ENCODE results near the gene ARHGAP26.

GRCh38 chr5:143002459-143003327, 232.5 kb downstream of the ARHGAP26 start:
- TF ChIP-seq, protein P1, sequence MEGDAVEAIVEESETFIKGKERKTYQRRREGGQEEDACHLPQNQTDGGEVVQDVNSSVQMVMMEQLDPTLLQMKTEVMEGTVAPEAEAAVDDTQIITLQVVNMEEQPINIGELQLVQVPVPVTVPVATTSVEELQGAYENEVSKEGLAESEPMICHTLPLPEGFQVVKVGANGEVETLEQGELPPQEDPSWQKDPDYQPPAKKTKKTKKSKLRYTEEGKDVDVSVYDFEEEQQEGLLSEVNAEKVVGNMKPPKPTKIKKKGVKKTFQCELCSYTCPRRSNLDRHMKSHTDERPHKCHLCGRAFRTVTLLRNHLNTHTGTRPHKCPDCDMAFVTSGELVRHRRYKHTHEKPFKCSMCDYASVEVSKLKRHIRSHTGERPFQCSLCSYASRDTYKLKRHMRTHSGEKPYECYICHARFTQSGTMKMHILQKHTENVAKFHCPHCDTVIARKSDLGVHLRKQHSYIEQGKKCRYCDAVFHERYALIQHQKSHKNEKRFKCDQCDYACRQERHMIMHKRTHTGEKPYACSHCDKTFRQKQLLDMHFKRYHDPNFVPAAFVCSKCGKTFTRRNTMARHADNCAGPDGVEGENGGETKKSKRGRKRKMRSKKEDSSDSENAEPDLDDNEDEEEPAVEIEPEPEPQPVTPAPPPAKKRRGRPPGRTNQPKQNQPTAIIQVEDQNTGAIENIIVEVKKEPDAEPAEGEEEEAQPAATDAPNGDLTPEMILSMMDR (IDR thresholded peaks at IDR 0.05; ENCODE audit: extremely low read depth in 1 of 2, insufficient read depth in 1 of 2, low read depth in 1 of 2, low read length in 2 of 2), result peak; percentile 30 to 34
- TF ChIP-seq JUN (IDR thresholded peaks at IDR 0.05; ENCODE audit: borderline replicate concordance, insufficient read depth, insufficient read length, low read depth) (peak; percentile 36), POLR2A (IDR thresholded peaks at IDR 0.05; ENCODE audit: low read depth, low read length) (no peak)
